Trophoblast cell (in vitro differentiated cells and primary cell): ENCODE measurements around the gene PPP2R3B.
A peak's percentile ranks its signal among the peaks of the same experiment; 100 is the strongest.

Source experiments
- DNase-seq, 2 donors: peaks; one replicate each; pipeline ENCODE4 v3.0.0-alpha.2; 2016
- H2AFZ ChIP-seq: 2 replicates; pipeline ENCODE4 v1.6.1; 2013; ENCODE audit warnings: low read length, moderate library complexity, mild to moderate bottlenecking; ENCODE audit not compliant: insufficient read depth, poor library complexity
- H2AK5ac ChIP-seq: 2 replicates; pipeline ENCODE4 v1.6.1; 2013; ENCODE audit warnings: mild to moderate bottlenecking, low read length
- H2BK120ac ChIP-seq: 2 replicates; pipeline ENCODE4 v1.6.1; 2013; ENCODE audit warnings: low read length, mild to moderate bottlenecking, moderate library complexity; ENCODE audit not compliant: insufficient read depth, poor library complexity
- H2BK12ac ChIP-seq: 2 replicates; pipeline ENCODE4 v1.6.1; 2013; ENCODE audit warnings: mild to moderate bottlenecking, low read length, moderate library complexity
- H2BK5ac ChIP-seq: 2 replicates; pipeline ENCODE4 v1.6.1; 2013; ENCODE audit warnings: low read length, low read depth, moderate library complexity, mild to moderate bottlenecking; ENCODE audit not compliant: poor library complexity
- H3K14ac ChIP-seq: 2 replicates; pipeline ENCODE4 v1.6.1; 2013; ENCODE audit warnings: mild to moderate bottlenecking, low read length
- H3K18ac ChIP-seq: 2 replicates; pipeline ENCODE4 v1.6.1; 2013; ENCODE audit warnings: mild to moderate bottlenecking, low read length
- H3K23ac ChIP-seq: 2 replicates; pipeline ENCODE4 v1.6.1; 2013; ENCODE audit warnings: low read length
- H3K27ac ChIP-seq: 2 replicates; pipeline ENCODE4 v1.5.1; 2013; ENCODE audit warnings: low read depth, mild to moderate bottlenecking, inconsistent platforms, low read length, moderate library complexity
- H3K27me3 ChIP-seq: 2 replicates; pipeline ENCODE4 v1.6.1; 2013; ENCODE audit warnings: inconsistent platforms, mild to moderate bottlenecking, low read length, moderate library complexity; ENCODE audit not compliant: insufficient read depth
- H3K36me3 ChIP-seq, 2 experiments: 1 replicate in 1 of 2; 2 replicates in 1 of 2; pipeline ENCODE4 v1.6.1; 2013; ENCODE audit warnings: low read length in 2 of 2, mild to moderate bottlenecking in 2 of 2, moderate library complexity in 1 of 2; ENCODE audit not compliant: insufficient read depth in 2 of 2, control insufficient read depth in 1 of 2
- H3K4ac ChIP-seq: 2 replicates; pipeline ENCODE4 v1.6.1; 2013; ENCODE audit warnings: low read depth, mild to moderate bottlenecking, low read length, moderate library complexity
- H3K4me1 ChIP-seq, 2 experiments: 1 replicate in 1 of 2; 2 replicates in 1 of 2; pipeline ENCODE4 v1.6.1; 2013; ENCODE audit warnings: low read length in 2 of 2, mild to moderate bottlenecking in 2 of 2, moderate library complexity in 1 of 2; ENCODE audit not compliant: insufficient read depth in 2 of 2, control insufficient read depth in 1 of 2
- H3K4me2 ChIP-seq: 2 replicates; pipeline ENCODE4 v1.6.1; 2013; ENCODE audit warnings: inconsistent platforms, mild to moderate bottlenecking, low read length, moderate library complexity
- H3K4me3 ChIP-seq: 2 replicates; pipeline ENCODE4 v1.5.1; 2013; ENCODE audit warnings: mild to moderate bottlenecking, low read depth, low read length, inconsistent platforms
- H3K79me1 ChIP-seq: one replicate; pipeline ENCODE4 v1.6.1; 2013; ENCODE audit warnings: low read length
- H3K79me2 ChIP-seq: 2 replicates; pipeline ENCODE4 v1.6.1; 2013; ENCODE audit warnings: low read length, mild to moderate bottlenecking; ENCODE audit not compliant: control insufficient read depth, insufficient read depth, poor library complexity
- H3K9ac ChIP-seq: 2 replicates; pipeline ENCODE4 v1.6.1; 2013; ENCODE audit warnings: mild to moderate bottlenecking, low read length
- H3K9me3 ChIP-seq: 2 replicates; pipeline ENCODE4 v1.6.1; 2013; ENCODE audit warnings: low read depth, mild to moderate bottlenecking, control low read depth, inconsistent platforms, low read length; ENCODE audit not compliant: insufficient read depth
- H4K12ac ChIP-seq: 2 replicates; pipeline ENCODE4 v1.6.1; 2013; ENCODE audit warnings: low read depth, mild to moderate bottlenecking, low read length, moderate library complexity
- H4K8ac ChIP-seq: 2 replicates; pipeline ENCODE4 v1.6.1; 2013; ENCODE audit warnings: low read depth, mild to moderate bottlenecking, low read length, moderate library complexity
- H4K91ac ChIP-seq: one replicate; pipeline ENCODE4 v1.6.1; 2013; ENCODE audit warnings: low read depth, mild to moderate bottlenecking, low read length, moderate library complexity
- WGBS: extraction: QIAGEN DNeasy Blood & Tissue Kit; methylation state at CpG from one replicate; pipeline ENCODE4 v1.1.7; 2013; ENCODE audit warnings: missing lambda C conversion rate; ENCODE audit not compliant: insufficient read length, insufficient coverage; ENCODE audit errors: extremely low coverage; 5-methylcytosine and 5-hydroxymethylcytosine counted together

The PPP2R3B gene

GRCh38 chrX:350148-350533, 36.6 kb downstream of the PPP2R3B start:
- Histone ChIP-seq H3K4ac (no peak overlapping the region), H3K18ac (no peak overlapping the region), H3K23ac (no peak overlapping the region), H2AFZ (no peak overlapping the region), H2BK12ac (no peak overlapping the region), H3K27ac (no peak overlapping the region), H2BK5ac (no peak overlapping the region), H3K4me1 (peaks cover 4 to 7% of the 10 kb centered on the region in 2 experiments), H2BK120ac (no peak overlapping the region), H3K27me3 (no peaks in the 10 kb centered on the region), H3K79me2 (peaks cover 2% of the 10 kb centered on the region), H3K9ac (no peak overlapping the region), H3K9me3 (no peaks in the 10 kb centered on the region), H4K91ac (no peak overlapping the region), H3K4me2 (no peak overlapping the region), H4K12ac (no peak overlapping the region), H2AK5ac (no peak overlapping the region), H3K14ac (no peak overlapping the region), H3K4me3 (no peak overlapping the region), H3K36me3 (peaks cover 23 to 31% of the 10 kb centered on the region in 2 experiments), H3K79me1 (peaks cover 2% of the 10 kb centered on the region), H4K8ac (no peak overlapping the region)
- no peak for DNase-seq
- WGBS: no CpG with 5 or more reads among the region's 20 CpGs

GRCh38 chrX:349702-350101, 37.0 kb downstream of the PPP2R3B start:
- Histone ChIP-seq H3K36me3 (peaks cover 26 to 35% of the 10 kb centered on the region in 2 experiments), H4K12ac (no peak overlapping the region), H3K79me1 (peaks cover 2% of the 10 kb centered on the region), H2BK5ac (no peak overlapping the region), H3K4me3 (no peak overlapping the region), H3K4ac (no peak overlapping the region), H3K4me1 (peaks cover 4 to 7% of the 10 kb centered on the region in 2 experiments), H3K79me2 (peaks cover 2% of the 10 kb centered on the region), H4K8ac (no peak overlapping the region), H2BK12ac (no peak overlapping the region), H2BK120ac (no peak overlapping the region), H2AFZ (no peak overlapping the region), H2AK5ac (no peak overlapping the region), H3K4me2 (no peak overlapping the region), H3K23ac (no peak overlapping the region), H3K27ac (no peak overlapping the region), H3K18ac (no peak overlapping the region), H3K27me3 (no peaks in the 10 kb centered on the region), H4K91ac (no peak overlapping the region), H3K9ac (no peak overlapping the region), H3K9me3 (no peaks in the 10 kb centered on the region), H3K14ac (no peak overlapping the region)
- DNase-seq: no peak
- no CpG with 5 or more reads among the region's 10 CpGs for WGBS

- WGBS: no CpG with 5 or more reads among the region's 18 CpGs
Measured at GRCh38 chrX:349196-349595, 37.5 kb downstream of the PPP2R3B start.

GRCh38 chrX:348461-349117, 38.1 kb downstream of the PPP2R3B start:
- Histone ChIP-seq H2AFZ (no peak overlapping the region), H3K4me2 (no peak overlapping the region), H3K27ac (no peak overlapping the region), H3K79me1 (peaks cover 2% of the 10 kb centered on the region), H3K4me3 (no peak overlapping the region), H3K4ac (peak overlapping the region; percentile 17), H4K91ac (no peak overlapping the region), H3K9me3 (peaks cover 5% of the 10 kb centered on the region), H4K12ac (no peak overlapping the region), H3K23ac (no peak overlapping the region), H2BK120ac (no peak overlapping the region), H3K27me3 (no peaks in the 10 kb centered on the region), H2BK5ac (no peak overlapping the region), H3K18ac (peak overlapping the region; percentile 49), H2AK5ac (no peak overlapping the region), H3K14ac (no peak overlapping the region), H3K9ac (no peak overlapping the region), H2BK12ac (no peak overlapping the region), H3K36me3 (peaks cover 32 to 45% of the 10 kb centered on the region in 2 experiments), H4K8ac (no peak overlapping the region), H3K4me1 (peaks cover 4 to 7% of the 10 kb centered on the region in 2 experiments), H3K79me2 (peaks cover 2% of the 10 kb centered on the region)
- no CpG with 5 or more reads among the region's 11 CpGs for WGBS
- DNase-seq: no peak

More at GRCh38 chrX:349196-349595, 37.5 kb downstream of the PPP2R3B start:
- no peak overlapping the region for H4K91ac ChIP-seq
- no peak overlapping the region for H2AK5ac ChIP-seq
- DNase-seq: no peak
- peak overlapping the region; percentile 49 for H3K18ac ChIP-seq
- no peak overlapping the region for H3K4me2 ChIP-seq
- H2BK120ac ChIP-seq: no peak overlapping the region
- no peak overlapping the region for H3K23ac ChIP-seq
- peaks cover 5% of the 10 kb centered on the region for H3K9me3 ChIP-seq
- H4K12ac ChIP-seq: peak overlapping the region; percentile 28
- no peaks in the 10 kb centered on the region for H3K27me3 ChIP-seq
- H3K14ac ChIP-seq: no peak overlapping the region
- no peak overlapping the region for H4K8ac ChIP-seq
- H2AFZ ChIP-seq: no peak overlapping the region
- no peak overlapping the region for H2BK12ac ChIP-seq
- peaks cover 31 to 40% of the 10 kb centered on the region in 2 experiments for H3K36me3 ChIP-seq
- H3K27ac ChIP-seq: no peak overlapping the region
- no peak overlapping the region for H3K9ac ChIP-seq
- peaks cover 2% of the 10 kb centered on the region for H3K79me2 ChIP-seq
- H2BK5ac ChIP-seq: no peak overlapping the region
- peaks cover 4 to 7% of the 10 kb centered on the region in 2 experiments for H3K4me1 ChIP-seq
- no peak overlapping the region for H3K4me3 ChIP-seq
- H3K4ac ChIP-seq: peak overlapping the region; percentile 17
- H3K79me1 ChIP-seq: peaks cover 2% of the 10 kb centered on the region
